Anterior cingulate cortex (tissue), 58 donors: ENCODE results near the gene NEMP1.
"Not testable (repeated sequence)": the region's sequence is repeated elsewhere in the genome, so short reads cannot be mapped to it uniquely, and the experiment has no call there.

Experiments
- DNase-seq, 58 donors: peaks; one replicate each; lab custom pipeline; 2025; lab: John Stamatoyannopoulos, UW

NEMP1 gene

GRCh38 chr12:57066245-57066644 is 12.3 kb downstream of the NEMP1 start:
- DNase-seq = no peak

GRCh38 chr12:57063991-57064685 is 14.5 kb downstream of the NEMP1 start:
- DNase-seq = no peak

GRCh38 chr12:57058454-57058853 is 20.1 kb downstream of the NEMP1 start:
- no peak for DNase-seq

GRCh38 chr12:57057067-57057751 is 21.4 kb downstream of the NEMP1 start:
- no peak for DNase-seq

GRCh38 chr12:57055824-57056223 is 22.8 kb downstream of the NEMP1 start:
- DNase-seq = no peak

GRCh38 chr12:57053901-57054300 is 24.7 kb downstream of the NEMP1 start:
- DNase-seq = not testable (repeated sequence)

- not testable (repeated sequence) for DNase-seq
Measured at GRCh38 chr12:57053146-57053545, 25.4 kb downstream of the NEMP1 start.

- DNase-seq = no peak
Measured at GRCh38 chr12:57051011-57051410, 27.6 kb downstream of the NEMP1 start.

- no peak for DNase-seq
Measured at GRCh38 chr12:57049890-57050289, 28.7 kb downstream of the NEMP1 start, which contains the start of gene MYO1A. TSS of gene MYO1A (minus strand) at chr12:57050129. CDS start at chr12:57048323, 1,806 bp downstream.

- no peak for DNase-seq
Measured at GRCh38 chr12:57049119-57049446, 29.5 kb downstream of the NEMP1 start.

- DNase-seq = no peak
Measured at GRCh38 chr12:57048423-57049118, 30.0 kb downstream of the NEMP1 start.

GRCh38 chr12:57047981-57048380 is 30.6 kb downstream of the NEMP1 start:
- no peak for DNase-seq

GRCh38 chr12:57046947-57047890 is 31.4 kb downstream of the NEMP1 start:
- DNase-seq = no peak

GRCh38 chr12:57046086-57046791 is 32.4 kb downstream of the NEMP1 start:
- DNase-seq = no peak

GRCh38 chr12:57044889-57045288 is 33.7 kb downstream of the NEMP1 start:
- no peak for DNase-seq

- DNase-seq = no peak
Measured at GRCh38 chr12:57044468-57044867, 34.1 kb downstream of the NEMP1 start.

- no peak for DNase-seq
Measured at GRCh38 chr12:57042695-57043094, 35.9 kb downstream of the NEMP1 start.

- DNase-seq = no peak
Measured at GRCh38 chr12:57040750-57041149, 37.8 kb downstream of the NEMP1 start.

- no peak for DNase-seq
Measured at GRCh38 chr12:57040211-57040610, 38.4 kb downstream of the NEMP1 start.
